A172 (cell line): ENCODE measurements around the gene FGFR4. TPM values are rescaled to one million over a fixed set of nuclear protein-coding genes. Genes with fewer than 3 reads are reported as not detected.

Experiments used
- DNase-seq: peaks from one replicate; pipeline ENCODE4 v3.0.0-alpha.2; 2015; ENCODE audit warnings: low spot score
- total RNA-seq: library from RNA; depleted of rRNA; stranded (reverse); fragments of >200 nt; shearing (Covaris generic); gene quantifications from 2 replicates; pipeline ENCODE4 v1.2.3, GENCODE V29; 2014

FGFR4 gene
- total RNA-seq, 1 experiment from 2014 or later = 10.7 TPM

DNA sequence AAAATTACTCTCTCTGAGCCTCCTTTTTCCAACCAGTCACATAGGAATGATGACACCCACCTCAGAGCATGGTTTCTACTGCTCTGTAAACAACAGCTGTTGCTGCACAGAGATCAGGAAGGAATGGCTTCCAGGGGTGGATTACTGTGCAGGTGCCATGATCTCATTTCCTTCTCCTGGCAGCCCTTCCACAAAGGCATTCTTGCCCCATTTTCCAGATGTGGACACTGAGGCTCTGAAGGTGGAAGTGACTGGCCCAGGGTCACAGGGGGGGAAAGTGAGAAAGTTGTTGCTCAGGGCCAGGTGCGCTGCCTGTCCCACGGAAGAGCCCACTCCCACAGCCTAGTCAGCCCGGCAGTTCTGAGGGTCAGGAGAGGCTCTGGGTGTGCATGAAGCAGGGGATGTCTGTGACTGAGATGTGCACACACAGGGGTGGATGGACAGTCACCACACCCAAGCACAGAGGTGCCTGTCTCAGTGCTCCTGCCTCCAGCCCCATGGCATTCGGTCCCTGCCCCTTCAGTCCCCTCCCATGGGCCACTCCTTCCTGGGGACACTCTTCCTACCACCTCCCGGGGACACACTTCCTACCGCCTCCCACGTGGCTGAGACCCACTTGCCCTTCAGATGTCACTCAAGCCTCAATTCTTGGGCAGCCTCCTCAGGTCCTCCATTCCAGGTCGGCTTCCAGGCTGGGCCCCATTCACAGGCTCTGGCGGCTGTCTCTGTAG, 17.0 kb downstream of the FGFR4 start:
- peak; percentile 35 for DNase-seq

DNA sequence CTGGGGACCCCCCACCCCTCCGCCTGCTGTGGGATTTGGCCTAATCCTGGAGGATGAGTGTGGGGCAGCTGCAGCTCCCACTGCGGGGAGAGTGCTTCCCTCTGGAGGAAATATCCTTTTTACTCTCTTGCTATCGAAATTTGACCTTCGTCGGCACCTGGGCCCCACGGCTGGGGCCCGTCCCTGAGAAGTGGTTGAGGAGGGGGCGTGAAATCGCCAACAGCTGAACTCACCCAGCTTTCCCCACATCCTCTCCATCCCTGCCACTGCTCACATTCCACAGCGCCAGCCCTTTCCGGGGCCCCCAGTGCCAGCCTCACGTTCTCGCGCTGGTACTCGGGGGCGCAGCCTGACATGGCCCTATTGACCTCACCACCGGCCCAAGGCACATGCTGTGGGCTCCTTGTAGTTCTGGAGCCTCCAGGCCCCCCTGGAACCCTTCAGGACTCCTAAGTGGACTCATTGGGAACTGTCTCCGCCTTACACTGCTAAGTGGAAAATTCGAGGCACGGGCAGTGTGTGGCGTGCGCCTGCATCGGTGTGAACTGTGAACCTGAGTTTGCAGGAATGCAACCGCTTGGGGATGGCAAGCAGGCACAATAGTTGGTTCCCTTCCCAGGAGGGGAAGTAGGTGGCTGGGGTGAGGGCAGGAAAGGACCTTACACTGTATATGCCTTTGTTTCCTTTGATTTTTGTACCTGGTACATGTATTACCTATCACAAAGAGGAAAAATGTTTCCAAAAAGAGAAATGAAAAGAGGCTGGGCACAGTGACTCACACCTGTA, 19.2 kb downstream of the FGFR4 start:
- DNase-seq = no peak

DNA sequence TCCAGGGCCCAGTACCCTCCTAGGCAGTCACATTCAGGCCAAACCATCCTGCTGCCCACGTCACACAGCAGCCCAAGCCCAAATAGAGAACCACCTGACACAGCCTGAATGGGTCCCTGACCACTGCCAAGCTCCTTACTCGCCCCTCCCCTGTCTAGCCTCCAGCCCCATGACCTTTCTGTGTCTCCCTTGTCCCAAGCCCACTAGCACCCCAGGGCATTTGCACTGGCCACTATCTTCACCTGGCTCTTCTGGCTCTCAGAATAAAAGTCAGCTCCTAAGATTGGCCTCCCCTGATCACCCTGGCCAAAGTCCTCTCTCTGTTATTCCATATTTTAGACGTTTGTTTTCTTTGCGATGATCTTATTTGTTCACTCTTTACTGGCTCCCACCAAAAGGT, 20.4 kb downstream of the FGFR4 start:
- DNase-seq = no peak

DNA sequence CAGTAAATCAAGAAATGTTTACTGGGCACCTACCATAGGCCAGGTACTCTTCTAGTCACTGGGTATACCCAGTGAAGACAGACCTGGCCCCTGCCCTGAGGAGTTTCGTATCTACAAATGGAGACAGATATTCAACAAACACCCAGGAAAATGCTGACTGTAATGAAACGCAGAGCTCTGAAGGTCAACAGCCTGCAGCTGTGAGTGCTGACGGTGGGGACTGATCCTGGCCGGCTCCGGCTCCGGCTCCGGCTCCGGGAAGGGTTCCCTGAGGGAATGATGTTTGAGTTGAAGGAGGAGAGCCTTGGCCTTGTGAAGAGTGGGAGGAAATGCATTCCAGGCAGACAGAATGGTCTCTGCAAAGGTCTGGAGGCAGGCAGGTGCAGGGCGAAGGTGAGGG, 23.1 kb downstream of the FGFR4 start:
- DNase-seq = no peak

DNA sequence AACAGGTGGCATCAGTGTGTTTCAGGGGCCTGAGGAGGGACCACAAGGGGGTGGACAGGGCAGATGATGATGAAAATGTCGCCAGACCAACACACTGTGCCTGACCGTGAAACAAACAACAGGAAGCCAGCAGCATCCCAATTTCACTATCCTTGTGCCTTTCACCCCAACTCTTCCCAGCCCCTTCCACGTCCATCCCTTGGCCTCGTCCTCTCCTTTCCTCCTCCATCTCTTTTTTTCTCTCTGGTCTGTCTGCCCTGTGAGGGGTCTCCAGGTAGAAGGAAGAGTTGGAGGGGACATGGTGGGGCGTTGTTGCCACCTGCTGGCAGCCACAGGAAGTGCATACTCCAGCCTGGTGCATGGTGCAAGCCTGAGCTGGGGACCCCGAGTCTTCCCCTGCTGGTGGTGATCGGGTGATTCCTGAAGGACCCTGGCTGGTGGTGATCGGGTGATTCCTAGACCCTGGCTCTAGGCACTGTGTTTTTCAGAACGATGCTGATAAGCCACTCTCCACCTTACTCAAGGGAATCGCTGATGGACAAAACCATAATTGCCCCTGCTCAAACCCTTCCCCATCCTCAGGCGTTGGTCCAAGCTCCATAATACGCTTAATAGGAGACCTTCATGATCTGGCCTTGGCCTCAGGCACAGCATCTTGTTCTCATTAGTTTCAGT, 25.1 kb downstream of the FGFR4 start:
- peak; percentile 49 for DNase-seq

DNA sequence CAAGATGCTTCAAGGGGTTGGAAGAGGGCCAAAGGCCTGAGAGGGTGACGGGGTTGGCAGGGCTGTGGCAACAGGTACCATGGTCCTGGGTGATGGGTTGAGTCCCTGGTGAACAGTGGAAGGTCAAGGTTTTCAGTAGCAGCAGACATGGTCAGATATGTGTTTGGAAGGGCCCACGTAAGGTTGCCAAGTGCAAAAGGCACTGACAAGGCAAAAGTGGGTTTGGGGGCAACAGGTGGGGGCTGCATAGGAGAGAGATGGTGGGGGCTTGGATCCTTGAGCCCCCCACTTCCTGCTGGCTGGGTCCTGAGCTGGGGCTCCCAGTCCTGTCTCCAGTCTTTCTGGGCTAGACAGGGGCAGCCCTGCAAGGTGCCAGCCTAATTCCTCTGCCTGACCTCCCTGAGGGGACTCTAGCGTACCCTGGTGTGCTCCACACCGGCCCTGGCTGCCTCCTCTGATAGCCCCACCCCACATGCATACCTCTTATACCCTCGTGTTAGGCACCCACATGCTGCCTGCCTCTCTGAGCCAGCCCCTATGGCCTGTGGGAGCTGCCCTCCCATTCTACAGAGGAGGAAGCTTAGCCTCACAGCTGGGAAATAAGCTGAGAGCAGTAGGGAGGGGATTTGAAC, 26.0 kb downstream of the FGFR4 start:
- DNase-seq = no peak

DNA sequence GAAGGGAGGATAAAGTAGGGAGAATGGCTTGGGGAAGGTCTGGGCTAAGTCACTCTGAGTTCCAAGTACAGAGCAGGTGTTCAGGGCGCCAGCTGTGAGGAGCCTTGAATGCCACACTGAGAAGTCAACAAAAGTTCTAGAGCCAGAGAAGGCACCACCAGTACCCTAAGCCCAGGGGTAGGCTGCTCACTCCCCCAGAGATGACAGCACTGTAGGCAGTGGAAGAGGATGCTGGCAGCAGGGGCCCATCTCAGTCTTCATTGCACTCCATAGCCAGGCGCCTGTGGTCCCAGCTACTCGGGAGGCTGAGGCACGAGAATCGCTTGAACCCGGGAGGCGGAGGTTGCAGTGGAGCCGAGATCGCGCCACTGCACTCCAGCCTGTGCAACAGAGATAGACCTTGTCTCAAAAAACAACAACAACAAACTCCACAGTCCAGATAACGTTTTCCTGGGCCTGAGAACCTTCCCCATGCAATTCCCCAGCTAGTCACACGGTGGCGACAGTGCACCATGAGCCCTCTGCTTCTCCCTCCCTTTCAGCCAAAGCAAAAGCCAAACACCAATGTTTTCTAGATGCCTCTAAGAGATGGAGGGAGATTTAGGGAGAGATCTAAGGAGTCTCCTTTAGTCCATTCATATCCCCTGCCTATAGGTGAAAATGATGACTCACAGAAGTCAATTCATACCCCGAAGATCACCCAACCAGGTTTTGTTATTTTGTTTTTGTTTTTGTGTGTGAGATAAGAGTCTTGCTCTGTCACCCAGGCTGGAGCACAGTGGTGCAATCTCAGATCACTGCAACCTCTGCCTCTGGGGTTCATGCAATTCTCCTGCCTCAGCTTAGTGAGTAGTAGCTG, 27.1 kb downstream of the FGFR4 start:
- peak; percentile 76 for DNase-seq

DNA sequence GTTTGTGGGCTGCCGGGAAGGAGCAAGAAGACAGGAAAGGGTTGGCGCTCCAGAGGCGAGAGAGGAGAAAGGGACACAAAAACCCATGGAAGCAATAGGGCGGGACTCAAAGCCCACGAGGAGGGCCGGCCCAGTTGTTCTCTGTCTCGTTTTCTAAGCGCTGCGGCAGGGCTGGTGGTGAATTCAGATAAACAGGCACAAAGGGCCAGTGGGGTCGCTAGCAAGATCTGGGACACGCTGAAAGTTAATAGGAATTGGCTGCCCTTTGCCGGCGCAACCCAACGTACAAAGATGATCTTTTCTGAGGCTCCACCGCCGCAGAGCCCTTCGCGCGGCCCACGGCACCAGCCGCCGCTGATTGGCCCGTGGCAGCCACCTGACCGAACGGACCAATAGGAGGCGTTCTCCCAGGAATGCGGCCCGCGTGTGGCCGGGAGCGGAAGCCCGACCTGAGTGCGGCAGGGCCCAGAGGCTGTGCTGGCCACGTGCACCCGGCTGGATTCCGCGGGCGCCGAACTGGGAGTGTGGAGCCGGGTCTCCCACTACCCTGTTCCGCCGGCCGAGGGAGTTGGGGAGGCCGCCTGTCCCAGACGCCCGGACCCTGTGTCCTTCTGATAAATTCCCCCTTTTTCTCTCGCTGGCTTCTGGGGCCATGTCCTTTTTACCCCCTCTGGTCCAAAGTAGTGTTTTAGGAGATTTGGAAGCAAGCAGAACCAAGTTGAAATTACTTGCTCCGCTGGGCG, 30.1 kb downstream of the FGFR4 start:
- DNase-seq = no peak

DNA sequence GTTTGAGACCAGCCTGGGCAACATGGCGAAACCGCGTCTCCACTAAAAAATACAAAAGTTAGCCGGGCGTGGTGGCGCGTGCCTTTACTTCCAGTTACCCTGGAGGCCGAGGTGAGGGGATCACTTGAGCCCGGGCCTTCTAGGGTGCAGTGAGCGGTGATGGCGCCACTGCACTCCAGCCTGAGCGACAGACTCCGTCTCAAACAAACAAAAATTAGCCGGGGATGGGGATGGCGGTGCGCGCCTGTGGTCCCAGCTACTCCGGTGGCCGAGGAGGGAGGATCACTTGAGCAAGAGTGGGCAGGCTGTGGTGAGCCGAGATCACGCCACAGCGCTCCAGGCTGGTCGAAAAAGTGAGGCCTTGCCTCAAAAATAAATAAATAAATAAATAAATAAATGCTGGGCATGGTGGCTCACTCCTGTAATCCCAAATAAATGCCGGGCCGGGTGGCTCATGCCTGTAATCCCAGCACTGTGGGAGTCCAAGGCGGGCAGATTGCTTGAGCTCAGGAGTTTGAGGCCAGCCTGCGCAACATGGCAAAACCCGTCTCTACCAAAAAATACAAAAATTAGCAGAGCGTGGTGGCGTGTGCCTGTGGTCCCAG, 30.8 kb downstream of the FGFR4 start:
- no peak for DNase-seq

DNA sequence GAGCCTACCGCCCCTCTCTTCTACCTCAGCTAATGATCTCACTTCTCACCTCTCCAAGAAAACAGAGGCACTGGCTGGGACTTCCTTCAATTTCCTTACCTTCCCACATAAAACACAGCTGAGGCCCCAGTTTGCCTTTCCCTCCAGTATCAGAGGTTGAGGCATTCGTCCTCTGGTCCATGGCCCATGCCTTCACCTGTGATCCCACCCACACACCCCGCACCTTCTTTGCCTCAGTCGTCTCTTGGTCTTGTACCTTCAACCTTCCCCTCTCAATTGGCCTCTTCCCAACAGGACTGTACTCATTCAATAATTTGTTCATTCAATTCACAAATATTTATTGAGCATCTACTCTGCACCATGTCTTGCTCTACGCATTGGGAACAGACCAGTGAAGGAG, 35.9 kb downstream of the FGFR4 start:
- DNase-seq = no peak

DNA sequence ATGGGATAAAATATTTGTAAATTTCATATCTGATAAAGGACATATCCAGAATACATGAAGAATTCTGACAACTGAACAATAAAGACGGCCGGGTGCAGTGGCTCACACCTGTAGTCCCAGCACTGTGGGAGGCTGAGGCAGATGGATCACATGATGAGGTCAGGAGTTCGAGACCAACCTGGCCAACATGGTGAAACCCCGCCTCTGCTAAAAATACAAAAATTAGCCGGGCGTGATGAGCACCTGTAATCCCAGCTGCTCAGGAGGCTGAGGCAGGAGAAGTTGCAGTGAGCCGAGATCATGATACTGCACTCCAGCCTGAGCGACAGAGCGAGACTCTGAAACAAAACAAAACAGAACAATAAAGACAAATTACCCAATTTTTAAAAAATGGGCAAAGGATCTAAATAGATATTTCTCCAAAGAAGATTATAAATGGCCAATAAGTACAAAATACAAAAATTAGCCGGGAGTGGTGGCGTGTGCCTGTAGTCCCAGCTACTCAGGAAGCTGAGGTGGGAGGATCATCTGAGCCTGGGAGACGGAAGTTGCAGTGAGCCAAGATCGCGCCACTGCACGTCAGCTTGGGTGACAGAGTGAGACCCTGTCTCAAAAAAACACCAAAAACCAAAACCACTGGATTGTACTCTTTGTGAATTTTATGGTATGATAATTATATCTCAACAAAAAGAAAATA, 37.2 kb downstream of the FGFR4 start:
- DNase-seq = no peak

DNA sequence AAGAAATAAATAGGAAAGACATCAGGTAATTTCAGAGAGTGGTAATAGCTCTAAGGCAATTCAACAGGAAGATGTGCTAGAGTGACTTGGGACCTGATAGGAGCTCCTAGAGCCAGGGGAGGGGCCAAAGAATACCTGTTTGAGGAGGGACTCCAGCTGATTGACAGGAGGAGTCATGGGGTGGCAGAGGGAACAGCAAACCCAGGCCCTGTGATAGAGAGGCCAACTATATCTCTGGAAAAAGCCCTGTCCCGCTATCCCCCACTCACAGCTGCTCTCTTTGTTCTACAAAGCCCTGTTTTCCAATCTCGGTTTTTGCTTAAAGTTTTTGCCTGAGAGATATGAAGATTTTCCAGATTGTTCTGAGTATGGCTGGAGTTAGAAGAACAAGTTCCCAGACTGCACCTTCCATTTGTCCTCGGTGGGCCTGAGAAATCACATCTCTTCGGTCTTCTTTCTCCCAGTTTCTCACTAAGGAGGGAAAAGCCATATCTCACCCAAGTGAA, 37.8 kb downstream of the FGFR4 start:
- DNase-seq = no peak

DNA sequence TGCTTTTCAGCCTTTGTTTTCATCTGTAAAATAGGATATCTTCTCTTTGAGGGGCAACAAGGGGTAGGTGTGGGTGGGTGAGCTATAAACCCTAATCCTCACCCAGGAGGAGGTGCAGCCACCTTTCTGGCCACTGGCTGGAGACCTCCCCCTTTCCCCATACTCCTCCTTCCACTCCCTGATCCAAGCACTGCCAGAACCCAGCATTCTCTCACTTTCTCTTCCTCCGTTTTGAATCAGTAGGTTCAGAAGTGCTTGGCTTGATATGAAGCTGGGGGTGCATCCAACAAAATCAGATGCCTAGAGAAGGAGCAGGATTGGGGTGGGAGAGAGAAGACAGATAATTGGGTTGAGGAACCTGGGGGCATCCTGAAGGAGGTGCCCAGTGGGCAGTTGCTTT, 40.1 kb downstream of the FGFR4 start:
- no peak for DNase-seq

DNA sequence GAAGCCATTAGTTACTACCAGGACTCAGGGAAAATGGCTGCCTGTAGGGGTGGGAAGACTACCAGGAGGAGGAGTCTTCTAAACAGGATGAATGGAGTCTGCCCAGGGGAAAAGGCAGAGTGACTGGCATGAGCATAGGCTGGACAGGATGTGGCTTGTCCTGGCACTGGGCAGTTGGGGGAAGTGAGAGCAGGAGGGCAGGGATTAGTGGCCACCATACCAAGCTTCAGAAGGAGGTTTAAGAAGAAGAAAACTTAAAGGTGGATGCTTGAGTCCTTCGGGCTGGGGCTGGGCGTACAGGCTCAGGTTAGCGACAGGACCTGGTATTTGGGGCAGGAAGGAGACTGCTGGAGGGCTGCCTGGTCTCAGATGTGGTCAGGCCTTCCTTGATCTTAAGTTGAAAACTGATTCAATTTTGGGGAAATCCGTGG, 41.9 kb downstream of the FGFR4 start:
- peak; percentile 87 for DNase-seq

DNA sequence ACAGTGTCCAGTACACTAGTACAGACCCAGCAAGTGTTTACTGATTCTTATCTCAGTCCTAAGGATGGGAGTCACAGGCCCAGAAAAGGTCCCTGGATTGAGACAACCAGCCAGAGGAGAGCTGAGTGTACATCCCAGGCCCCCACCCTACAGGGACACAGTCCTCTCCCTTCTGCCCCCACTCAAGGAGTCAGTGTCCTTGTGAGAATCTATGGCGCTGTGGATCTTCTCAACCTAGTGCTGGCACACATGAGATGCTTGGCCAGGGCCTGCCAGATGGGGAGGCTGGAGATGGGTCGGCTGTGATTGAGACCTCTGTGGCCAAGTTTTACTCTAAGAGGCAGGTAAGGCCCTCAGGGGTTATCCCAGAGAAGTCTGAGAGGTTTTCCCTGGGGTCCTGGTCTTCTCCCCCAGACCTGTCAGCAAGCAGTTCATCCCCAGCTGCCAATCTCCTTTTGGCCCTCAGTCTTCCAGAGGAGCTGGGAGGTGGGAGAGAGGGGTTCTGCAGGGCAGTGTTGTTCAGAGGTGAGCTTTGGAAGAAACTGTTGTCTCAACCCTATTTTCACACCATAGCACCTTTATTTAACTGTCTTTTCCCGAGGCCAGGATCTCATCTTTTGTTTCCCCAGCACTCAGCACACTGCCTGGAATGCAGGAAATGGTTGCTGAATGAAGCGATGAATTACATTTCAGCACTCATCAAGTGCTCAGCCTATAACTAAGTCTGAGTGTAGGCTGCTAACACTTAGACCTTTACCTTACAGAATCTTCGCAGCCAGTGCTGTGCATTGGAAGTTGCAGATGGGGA, 43.7 kb downstream of the FGFR4 start:
- no peak for DNase-seq

DNA sequence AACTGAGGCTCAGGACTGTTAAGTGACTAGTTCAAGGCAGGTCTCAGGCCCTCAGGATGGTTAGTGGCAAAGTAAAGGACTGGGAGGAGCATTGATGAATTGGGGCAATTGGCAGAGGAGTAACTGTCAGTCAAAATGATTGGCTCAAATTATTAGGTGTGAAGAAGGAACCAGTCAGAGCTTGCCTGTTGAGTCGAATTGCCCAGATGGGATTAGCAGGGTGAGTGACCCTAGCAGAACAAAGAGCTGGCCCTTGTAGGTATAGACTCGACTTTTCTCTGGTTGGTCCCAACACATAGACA, 44.3 kb downstream of the FGFR4 start:
- DNase-seq = no peak

DNA sequence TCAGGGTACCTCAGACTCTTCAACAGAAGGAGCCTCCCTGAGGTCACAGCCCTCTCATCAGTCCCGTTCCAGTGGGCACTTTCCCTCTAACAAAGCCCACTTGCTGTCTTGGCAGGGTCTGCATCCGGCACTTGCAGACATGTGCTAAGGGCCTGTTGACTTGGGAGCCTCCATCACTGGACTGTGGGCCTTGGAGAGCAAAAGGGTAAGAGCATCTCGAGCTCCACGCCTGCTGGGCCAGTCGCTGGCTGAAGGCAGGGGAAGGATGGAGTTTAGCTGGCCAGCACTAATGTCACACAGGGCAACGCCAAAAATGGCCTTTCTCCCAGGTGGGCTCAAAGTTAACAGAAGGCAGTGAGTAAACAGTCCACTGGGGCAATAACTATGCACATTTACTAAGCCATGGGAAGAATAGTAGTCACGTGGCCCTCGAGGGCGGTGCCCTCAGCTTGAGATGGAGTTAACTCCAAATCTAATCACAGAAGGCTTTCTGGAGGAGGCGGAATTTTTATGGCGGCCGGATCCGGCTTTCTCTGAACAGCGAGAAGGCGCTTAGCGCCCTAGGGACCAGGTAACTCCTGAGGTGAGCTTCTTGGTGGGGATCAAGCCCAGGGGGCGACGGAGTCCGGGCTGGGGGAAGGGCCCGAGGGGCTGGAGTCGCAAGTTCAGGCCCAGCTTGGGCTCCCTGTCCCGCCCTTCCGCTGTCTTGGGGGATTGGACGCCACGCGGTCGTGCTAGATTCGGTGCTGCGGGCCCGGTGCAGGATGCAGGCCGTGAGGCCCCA, 44.8 kb downstream of the FGFR4 start:
- DNase-seq = no peak
